ENCODE results near the gene UROC1. TPM values are rescaled to one million over a fixed set of nuclear protein-coding genes. Genes with fewer than 3 reads are reported as not detected.

UROC1 gene
- total RNA-seq, 1 experiment from 2014 or later, result not detected

DNA sequence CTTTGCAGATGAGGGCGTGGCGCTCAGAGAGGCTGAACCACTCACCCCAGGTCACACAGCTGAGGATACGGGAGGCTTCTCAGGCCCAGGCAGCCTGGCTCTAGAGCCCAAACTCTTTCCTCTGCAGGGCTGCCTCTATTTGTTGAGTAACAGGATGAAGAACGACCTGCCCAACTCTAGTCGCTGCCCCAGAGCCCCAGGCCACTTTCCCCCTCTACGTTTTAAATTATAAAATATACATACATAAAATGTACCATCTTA, 22.7 kb downstream of the UROC1 start:
- TF ChIP-seq EZH2 (IDR thresholded peaks at IDR 0.05; ENCODE audit: low read depth), result no peak
- TF ChIP-seq, protein P1, sequence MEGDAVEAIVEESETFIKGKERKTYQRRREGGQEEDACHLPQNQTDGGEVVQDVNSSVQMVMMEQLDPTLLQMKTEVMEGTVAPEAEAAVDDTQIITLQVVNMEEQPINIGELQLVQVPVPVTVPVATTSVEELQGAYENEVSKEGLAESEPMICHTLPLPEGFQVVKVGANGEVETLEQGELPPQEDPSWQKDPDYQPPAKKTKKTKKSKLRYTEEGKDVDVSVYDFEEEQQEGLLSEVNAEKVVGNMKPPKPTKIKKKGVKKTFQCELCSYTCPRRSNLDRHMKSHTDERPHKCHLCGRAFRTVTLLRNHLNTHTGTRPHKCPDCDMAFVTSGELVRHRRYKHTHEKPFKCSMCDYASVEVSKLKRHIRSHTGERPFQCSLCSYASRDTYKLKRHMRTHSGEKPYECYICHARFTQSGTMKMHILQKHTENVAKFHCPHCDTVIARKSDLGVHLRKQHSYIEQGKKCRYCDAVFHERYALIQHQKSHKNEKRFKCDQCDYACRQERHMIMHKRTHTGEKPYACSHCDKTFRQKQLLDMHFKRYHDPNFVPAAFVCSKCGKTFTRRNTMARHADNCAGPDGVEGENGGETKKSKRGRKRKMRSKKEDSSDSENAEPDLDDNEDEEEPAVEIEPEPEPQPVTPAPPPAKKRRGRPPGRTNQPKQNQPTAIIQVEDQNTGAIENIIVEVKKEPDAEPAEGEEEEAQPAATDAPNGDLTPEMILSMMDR (conservative IDR thresholded peaks at IDR 0.05), result no peak
- H3K4me2 ChIP-seq, result no peak overlapping the region
- no peaks in the 10 kb centered on the region for H3K4me1 ChIP-seq (replicated peaks; ENCODE audit: insufficient read depth)
- H3K9me2 ChIP-seq (ENCODE audit: insufficient read depth), result no peaks in the 10 kb centered on the region
- H3K27me3 ChIP-seq (ENCODE audit: insufficient read depth, low read depth), result peaks cover 4% of the 10 kb centered on the region; the same call in 1 of the 2 replicates
- no peaks in the 10 kb centered on the region for H3K9me3 ChIP-seq (ENCODE audit: insufficient read depth, low read depth)
- no peak overlapping the region for H3K4me3 ChIP-seq
- H3K27ac ChIP-seq, result no peak overlapping the region
- ChIA-PET CTCF (interaction anchor here (0.5 kb wide), 1 partner anchor 897 kb away, joined by 6 read pairs; no protein-coding TSS in a partner anchor), POLR2A (ENCODE audit: unreplicated experiment) (no interaction called here)
- no peaks in the 10 kb centered on the region for H4K20me1 ChIP-seq (ENCODE audit: insufficient read depth)
- no peaks in the 10 kb centered on the region for H3K36me3 ChIP-seq (ENCODE audit: low read depth)
- H3F3A ChIP-seq (ENCODE audit: insufficient read depth, low read depth), result no peaks in the 10 kb centered on the region
- no peak for DNase-seq
- intact Hi-C loops (cut with micrococcal nuclease; ENCODE audit: unreplicated experiment), result no loop called here
- no TSS peak for BruUV-seq (replicated peaks)
- H3K79me2 ChIP-seq (ENCODE audit: low read depth), result no peaks in the 10 kb centered on the region
- H2AFZ ChIP-seq, result no peak overlapping the region

DNA sequence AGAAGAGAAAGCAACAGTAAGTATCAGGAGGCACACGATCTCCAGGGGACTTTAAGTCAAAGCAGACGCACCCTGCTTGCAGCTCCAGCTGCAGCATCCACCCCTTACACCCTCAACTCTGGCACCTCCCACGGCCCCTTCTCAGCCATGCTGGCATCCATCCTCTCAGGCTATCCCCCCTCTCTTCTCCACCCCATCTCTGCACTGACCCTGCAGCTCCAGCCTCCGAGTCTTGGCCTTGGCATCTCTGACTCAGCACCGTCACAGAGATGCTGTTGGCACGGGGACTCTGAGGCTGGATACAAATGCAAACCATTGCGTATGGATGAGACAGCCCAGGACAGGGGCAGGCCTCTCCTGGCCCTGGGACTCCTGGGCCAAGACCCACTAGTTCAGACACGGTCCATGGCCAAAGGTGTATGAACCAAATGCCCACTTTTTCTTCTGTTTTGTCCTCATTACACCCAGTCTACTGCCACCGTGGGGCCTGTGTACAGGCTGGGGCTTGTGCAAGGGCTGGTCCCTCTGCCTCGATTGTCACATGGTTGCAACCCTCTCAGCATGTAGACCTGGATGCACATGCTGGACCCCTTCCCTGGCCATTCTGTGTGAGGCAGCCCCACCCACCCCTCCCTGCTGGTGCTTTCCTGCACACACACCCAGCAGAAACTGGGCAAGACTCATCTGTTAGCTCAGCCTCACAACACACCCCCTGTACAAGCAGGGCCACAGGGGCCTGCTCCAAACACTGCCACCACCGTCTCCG, 23.2 kb downstream of the UROC1 start:
- no peaks in the 10 kb centered on the region for H3K79me2 ChIP-seq (ENCODE audit: low read depth)
- no peak overlapping the region for H3K4me3 ChIP-seq
- H3K36me3 ChIP-seq (ENCODE audit: low read depth), result no peaks in the 10 kb centered on the region
- DNase-seq, result no peak
- H4K20me1 ChIP-seq (ENCODE audit: insufficient read depth), result no peaks in the 10 kb centered on the region
- BruUV-seq (replicated peaks), result no TSS peak
- no peak overlapping the region for H3K27ac ChIP-seq
- H3K9me3 ChIP-seq (ENCODE audit: insufficient read depth, low read depth), result no peaks in the 10 kb centered on the region
- no peaks in the 10 kb centered on the region for H3K9me2 ChIP-seq (ENCODE audit: insufficient read depth)
- no peaks in the 10 kb centered on the region for H3F3A ChIP-seq (ENCODE audit: insufficient read depth, low read depth)
- peaks cover 4% of the 10 kb centered on the region; the same call in 1 of the 2 replicates for H3K27me3 ChIP-seq (ENCODE audit: insufficient read depth, low read depth)
- ChIA-PET POLR2A (ENCODE audit: unreplicated experiment) (no interaction called here), CTCF (interaction anchor here (0.5 kb wide), 1 partner anchor 897 kb away, joined by 6 read pairs; no protein-coding TSS in a partner anchor)
- H3K4me1 ChIP-seq (replicated peaks; ENCODE audit: insufficient read depth), result no peaks in the 10 kb centered on the region
- intact Hi-C loops (cut with micrococcal nuclease; ENCODE audit: unreplicated experiment), result no loop called here
- no peak overlapping the region for H3K4me2 ChIP-seq
- no peak overlapping the region for H2AFZ ChIP-seq
- no peak for TF ChIP-seq EZH2 (IDR thresholded peaks at IDR 0.05; ENCODE audit: low read depth)
- TF ChIP-seq, protein P1 (conservative IDR thresholded peaks at IDR 0.05), result no peak

DNA sequence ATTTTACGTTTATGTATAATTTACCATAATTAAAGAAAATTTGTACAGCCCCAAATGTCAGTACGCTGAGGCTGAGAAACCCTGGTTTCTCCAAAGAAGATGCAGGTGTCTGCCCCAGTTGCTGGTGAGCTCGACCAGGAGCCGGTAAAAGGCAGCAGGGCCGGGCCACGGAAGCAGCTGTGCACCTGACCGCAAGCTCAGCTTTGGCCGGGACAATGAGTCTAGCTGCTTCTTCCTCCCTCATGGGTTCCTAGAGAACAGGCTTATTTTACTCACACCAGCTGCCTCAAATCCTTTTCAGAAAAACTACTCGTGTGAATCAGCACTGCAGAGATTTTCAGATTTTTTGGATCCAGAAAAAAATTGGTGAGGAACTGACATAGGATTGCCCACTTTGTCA, 23.8 kb downstream of the UROC1 start:
- H2AFZ ChIP-seq, result no peak overlapping the region
- BruUV-seq (replicated peaks), result no TSS peak
- H3K36me3 ChIP-seq (ENCODE audit: low read depth), result no peaks in the 10 kb centered on the region
- H3K27ac ChIP-seq, result no peak overlapping the region
- no peaks in the 10 kb centered on the region for H3K9me3 ChIP-seq (ENCODE audit: insufficient read depth, low read depth)
- POLR2A ChIA-PET (ENCODE audit: unreplicated experiment), result no interaction called here
- CTCF ChIA-PET, result no interaction called here
- no peak for DNase-seq
- H3K4me1 ChIP-seq (replicated peaks; ENCODE audit: insufficient read depth), result no peaks in the 10 kb centered on the region
- no peaks in the 10 kb centered on the region for H3K9me2 ChIP-seq (ENCODE audit: insufficient read depth)
- no peaks in the 10 kb centered on the region for H3F3A ChIP-seq (ENCODE audit: insufficient read depth, low read depth)
- no peak overlapping the region for H3K4me2 ChIP-seq
- H3K4me3 ChIP-seq, result no peak overlapping the region
- H3K79me2 ChIP-seq (ENCODE audit: low read depth), result no peaks in the 10 kb centered on the region
- H3K27me3 ChIP-seq (ENCODE audit: insufficient read depth, low read depth), result peaks cover 4% of the 10 kb centered on the region; the same call in 1 of the 2 replicates
- no peaks in the 10 kb centered on the region for H4K20me1 ChIP-seq (ENCODE audit: insufficient read depth)
- intact Hi-C loops (cut with micrococcal nuclease; ENCODE audit: unreplicated experiment), result no loop called here
- no peak for TF ChIP-seq EZH2 (IDR thresholded peaks at IDR 0.05; ENCODE audit: low read depth)
- TF ChIP-seq, protein P1 (conservative IDR thresholded peaks at IDR 0.05), result no peak

Data from PC-9 (cell line).